Fibroblast of the conjunctiva (primary cell): ENCODE results near the gene KLF8.
"Not testable (repeated sequence)": the region's sequence is repeated elsewhere in the genome, so short reads cannot be mapped to it uniquely, and the experiment has no call there.

ENCODE experiments used
- DNase-seq: peaks from one replicate; pipeline ENCODE4 v3.0.0-alpha.2; 2010; ENCODE audit warnings: low read depth

Gene KLF8

GRCh38 chrX:56232221-56233082 is at the start of gene KLF8:
Gene KLF8, plus strand, starts transcription at chrX:56232356. Its CDS starts 979 bp downstream, at chrX:56233335.
- peak; percentile 1 for DNase-seq

GRCh38 chrX:56206945-56207344 is 25.2 kb upstream of the KLF8 start:
- DNase-seq: not testable (repeated sequence)

- DNase-seq: no peak
Observed at GRCh38 chrX:56211701-56212100, 20.5 kb upstream of the KLF8 start.

- no peak for DNase-seq
Observed at GRCh38 chrX:56216332-56216731, 15.8 kb upstream of the KLF8 start.

- DNase-seq: no peak
Observed at GRCh38 chrX:56219700-56220099, 12.5 kb upstream of the KLF8 start.

- no peak for DNase-seq
Observed at GRCh38 chrX:56221101-56221500, 11.1 kb upstream of the KLF8 start.

- DNase-seq: no peak
Observed at GRCh38 chrX:56222473-56223000, 9.6 kb upstream of the KLF8 start.

GRCh38 chrX:56226980-56227379 is 5.2 kb upstream of the KLF8 start:
- DNase-seq: no peak

- no peak for DNase-seq
Observed at GRCh38 chrX:56228914-56229313, 3.2 kb upstream of the KLF8 start.

GRCh38 chrX:56231537-56232090 is 542 bp upstream of the KLF8 start:
- no peak for DNase-seq

GRCh38 chrX:56233100-56233499 is 944 bp downstream of the KLF8 start:
- no peak for DNase-seq

- peak; percentile 61 for DNase-seq
Observed at GRCh38 chrX:56233682-56234081, 1.5 kb downstream of the KLF8 start.

GRCh38 chrX:56248492-56248891 is 16.3 kb downstream of the KLF8 start:
- DNase-seq: peak; percentile 21

GRCh38 chrX:56253832-56254703 is 21.9 kb downstream of the KLF8 start:
- no peak for DNase-seq

- no peak for DNase-seq
Observed at GRCh38 chrX:56268888-56269287, 36.7 kb downstream of the KLF8 start.

GRCh38 chrX:56278692-56279091 is 46.5 kb downstream of the KLF8 start:
- DNase-seq: no peak

- DNase-seq: no peak
Observed at GRCh38 chrX:56279863-56280262, 47.7 kb downstream of the KLF8 start.

GRCh38 chrX:56281789-56282188 is 49.6 kb downstream of the KLF8 start:
- peak; percentile 1 for DNase-seq

GRCh38 chrX:56284269-56284668 is 52.1 kb downstream of the KLF8 start:
- DNase-seq: no peak

GRCh38 chrX:56288608-56289007 is 56.5 kb downstream of the KLF8 start:
- no peak for DNase-seq

- DNase-seq: no peak
Observed at GRCh38 chrX:56289449-56289848, 57.3 kb downstream of the KLF8 start.

- DNase-seq: no peak
Observed at GRCh38 chrX:56308726-56309125, 76.6 kb downstream of the KLF8 start.
